ENCODE results near the gene MCM3.

The MCM3 gene

GRCh38 chr6:52262620-52263344 is 21.8 kb downstream of the MCM3 start:
- DNase-seq (ENCODE audit: low read depth in 1 of 2, low spot score in 1 of 2), result no peak
- TF ChIP-seq, protein P1, sequence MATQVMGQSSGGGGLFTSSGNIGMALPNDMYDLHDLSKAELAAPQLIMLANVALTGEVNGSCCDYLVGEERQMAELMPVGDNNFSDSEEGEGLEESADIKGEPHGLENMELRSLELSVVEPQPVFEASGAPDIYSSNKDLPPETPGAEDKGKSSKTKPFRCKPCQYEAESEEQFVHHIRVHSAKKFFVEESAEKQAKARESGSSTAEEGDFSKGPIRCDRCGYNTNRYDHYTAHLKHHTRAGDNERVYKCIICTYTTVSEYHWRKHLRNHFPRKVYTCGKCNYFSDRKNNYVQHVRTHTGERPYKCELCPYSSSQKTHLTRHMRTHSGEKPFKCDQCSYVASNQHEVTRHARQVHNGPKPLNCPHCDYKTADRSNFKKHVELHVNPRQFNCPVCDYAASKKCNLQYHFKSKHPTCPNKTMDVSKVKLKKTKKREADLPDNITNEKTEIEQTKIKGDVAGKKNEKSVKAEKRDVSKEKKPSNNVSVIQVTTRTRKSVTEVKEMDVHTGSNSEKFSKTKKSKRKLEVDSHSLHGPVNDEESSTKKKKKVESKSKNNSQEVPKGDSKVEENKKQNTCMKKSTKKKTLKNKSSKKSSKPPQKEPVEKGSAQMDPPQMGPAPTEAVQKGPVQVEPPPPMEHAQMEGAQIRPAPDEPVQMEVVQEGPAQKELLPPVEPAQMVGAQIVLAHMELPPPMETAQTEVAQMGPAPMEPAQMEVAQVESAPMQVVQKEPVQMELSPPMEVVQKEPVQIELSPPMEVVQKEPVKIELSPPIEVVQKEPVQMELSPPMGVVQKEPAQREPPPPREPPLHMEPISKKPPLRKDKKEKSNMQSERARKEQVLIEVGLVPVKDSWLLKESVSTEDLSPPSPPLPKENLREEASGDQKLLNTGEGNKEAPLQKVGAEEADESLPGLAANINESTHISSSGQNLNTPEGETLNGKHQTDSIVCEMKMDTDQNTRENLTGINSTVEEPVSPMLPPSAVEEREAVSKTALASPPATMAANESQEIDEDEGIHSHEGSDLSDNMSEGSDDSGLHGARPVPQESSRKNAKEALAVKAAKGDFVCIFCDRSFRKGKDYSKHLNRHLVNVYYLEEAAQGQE (IDR thresholded peaks at IDR 0.05; ENCODE audit: insufficient replicate concordance, low read depth), result no peak
- TF ChIP-seq, protein P2, sequence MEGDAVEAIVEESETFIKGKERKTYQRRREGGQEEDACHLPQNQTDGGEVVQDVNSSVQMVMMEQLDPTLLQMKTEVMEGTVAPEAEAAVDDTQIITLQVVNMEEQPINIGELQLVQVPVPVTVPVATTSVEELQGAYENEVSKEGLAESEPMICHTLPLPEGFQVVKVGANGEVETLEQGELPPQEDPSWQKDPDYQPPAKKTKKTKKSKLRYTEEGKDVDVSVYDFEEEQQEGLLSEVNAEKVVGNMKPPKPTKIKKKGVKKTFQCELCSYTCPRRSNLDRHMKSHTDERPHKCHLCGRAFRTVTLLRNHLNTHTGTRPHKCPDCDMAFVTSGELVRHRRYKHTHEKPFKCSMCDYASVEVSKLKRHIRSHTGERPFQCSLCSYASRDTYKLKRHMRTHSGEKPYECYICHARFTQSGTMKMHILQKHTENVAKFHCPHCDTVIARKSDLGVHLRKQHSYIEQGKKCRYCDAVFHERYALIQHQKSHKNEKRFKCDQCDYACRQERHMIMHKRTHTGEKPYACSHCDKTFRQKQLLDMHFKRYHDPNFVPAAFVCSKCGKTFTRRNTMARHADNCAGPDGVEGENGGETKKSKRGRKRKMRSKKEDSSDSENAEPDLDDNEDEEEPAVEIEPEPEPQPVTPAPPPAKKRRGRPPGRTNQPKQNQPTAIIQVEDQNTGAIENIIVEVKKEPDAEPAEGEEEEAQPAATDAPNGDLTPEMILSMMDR (IDR thresholded peaks at IDR 0.05; ENCODE audit: insufficient read depth, low read length), result no peak
- TF ChIP-seq POLR2AphosphoS5 (IDR thresholded peaks at IDR 0.05; ENCODE audit: low read depth), result 0 out of 2 replicates have a peak, but pooled peaks have one; percentile 17
- TF ChIP-seq GABPA (IDR thresholded peaks at IDR 0.05; ENCODE audit: low read depth), result no peak
- no peak for TF ChIP-seq SPI1 (IDR thresholded peaks at IDR 0.05; ENCODE audit: borderline replicate concordance, low read depth)
- H3K27me3 ChIP-seq (ENCODE audit: insufficient read depth, poor library complexity, severe bottlenecking), result no peaks in the 10 kb centered on the region
- H3K27ac ChIP-seq (replicated peaks), result no peak overlapping the region
- no peak overlapping the region for H3K4me3 ChIP-seq (replicated peaks; ENCODE audit: insufficient read depth, low read length)

DNA sequence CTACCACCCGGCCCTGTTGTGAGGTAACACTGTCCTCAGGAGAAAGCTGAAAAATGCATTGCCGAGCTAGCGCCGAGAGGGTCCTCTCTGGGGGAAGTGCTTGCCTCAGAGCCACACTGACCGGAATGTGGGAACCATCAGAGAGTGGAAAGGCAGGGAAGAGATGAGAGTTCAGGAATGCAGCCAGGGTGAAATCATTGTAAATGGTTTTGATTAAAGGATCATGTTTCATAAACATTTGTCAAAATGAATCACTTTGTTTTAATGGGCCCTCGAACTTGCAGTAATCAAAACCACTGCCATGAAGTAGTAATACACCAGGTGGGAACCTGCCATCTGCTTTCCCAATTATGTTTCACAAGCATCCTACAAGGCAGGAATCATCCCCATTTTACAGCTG is 23.3 kb downstream of the MCM3 start:
- no peak for DNase-seq (ENCODE audit: low read depth in 1 of 2, low spot score in 1 of 2)
- Histone ChIP-seq H3K27me3 (ENCODE audit: insufficient read depth, poor library complexity, severe bottlenecking) (no peaks in the 10 kb centered on the region), H3K4me3 (replicated peaks; ENCODE audit: insufficient read depth, low read length) (no peak overlapping the region), H3K27ac (replicated peaks) (no peak overlapping the region)
- TF ChIP-seq, protein P1 (IDR thresholded peaks at IDR 0.05; ENCODE audit: insufficient replicate concordance, low read depth), result no peak
- TF ChIP-seq GABPA (IDR thresholded peaks at IDR 0.05; ENCODE audit: low read depth), result no peak
- no peak for TF ChIP-seq SPI1 (IDR thresholded peaks at IDR 0.05; ENCODE audit: borderline replicate concordance, low read depth)
- TF ChIP-seq POLR2AphosphoS5 (IDR thresholded peaks at IDR 0.05; ENCODE audit: low read depth), result no peak
- TF ChIP-seq, protein P2 (IDR thresholded peaks at IDR 0.05; ENCODE audit: insufficient read depth, low read length), result no peak

- Histone ChIP-seq H3K27me3 (ENCODE audit: insufficient read depth, poor library complexity, severe bottlenecking) (no peaks in the 10 kb centered on the region), H3K27ac (replicated peaks) (no peak overlapping the region), H3K4me3 (replicated peaks; ENCODE audit: insufficient read depth, low read length) (no peak overlapping the region)
- no peak for DNase-seq (ENCODE audit: low read depth in 1 of 2, low spot score in 1 of 2)
- no peak for TF ChIP-seq SPI1 (IDR thresholded peaks at IDR 0.05; ENCODE audit: borderline replicate concordance, low read depth)
- TF ChIP-seq, protein P2 (IDR thresholded peaks at IDR 0.05; ENCODE audit: insufficient read depth, low read length), result no peak
- 0 out of 2 replicates have a peak, but pooled peaks have one; percentile 19 for TF ChIP-seq POLR2AphosphoS5 (IDR thresholded peaks at IDR 0.05; ENCODE audit: low read depth)
- no peak for TF ChIP-seq GABPA (IDR thresholded peaks at IDR 0.05; ENCODE audit: low read depth)
Observed at GRCh38 chr6:52260634-52261033, 23.9 kb downstream of the MCM3 start.

Data from HL-60 (cell line).